HCT116 (cell line): Measurements from ENCODE around the gene TENT4A. TPM values are rescaled to one million over a fixed set of nuclear protein-coding genes. Genes with fewer than 3 reads are reported as not detected.

Experiments
- ATAC-seq: fragments of 200-7000 bp; cut with Tn5 transposase; 2 replicates; pipeline ENCODE4 v1.9.1; 2020; ENCODE audit warnings: mild to moderate bottlenecking, moderate library complexity
- BruUV-seq: library from RNA; stranded (reverse); fragments of 400-500 nt; replicated peaks from 2 replicates; lab custom pipeline; 2021; lab: Mats Ljungman, UMichigan
- CTCF ChIA-PET: fragments of 300-600 bp; sonication (Branson Sonifier 250); formaldehyde crosslinking; loops from one replicate; lab custom pipeline; 2021; ENCODE audit warnings: antibody characterized with exemption; lab: Charles Lee
- POLR2A ChIA-PET: fragments of 300-600, 350-600 bp; sonication (Branson Sonifier 250); formaldehyde crosslinking; loops from one replicate; lab custom pipeline; 2021; ENCODE audit warnings: antibody characterized with exemption; lab: Charles Lee
- RAD21 ChIA-PET, 2 experiments: fragments of 300-600 bp; sonication (Branson Sonifier 250); formaldehyde crosslinking; loops; one replicate each; lab custom pipeline; 2023; ENCODE audit warnings: low total read pairs in 2 of 2; ENCODE audit not compliant: uncharacterized antibody in 2 of 2, unreplicated experiment in 2 of 2, low non-redundant PET in 1 of 2; lab: Charles Lee
- DNase-seq: peaks from one replicate; pipeline ENCODE4 v3.0.0-alpha.2; 2010; ENCODE audit warnings: low read depth, low spot score
- H2AFZ ChIP-seq: fragments of 200-600 bp; shearing (Covaris generic), sonication (generic); 2 replicates; pipeline ENCODE4 v1.6.1; 2017; ENCODE audit warnings: low read depth, mixed run types, mixed read lengths, antibody characterized with exemption, low read length; ENCODE audit not compliant: poor library complexity, severe bottlenecking
- H3K27ac ChIP-seq: 2 replicates; pipeline ENCODE4 v1.5.1; 2012; ENCODE audit warnings: low read depth, low read length
- H3K27me3 ChIP-seq: fragments of 200-600 bp; sonication (generic); 2 replicates; pipeline ENCODE4 v1.6.1; 2016; ENCODE audit warnings: mixed run types, low read length, mixed read lengths; ENCODE audit not compliant: insufficient read depth
- H3K36me3 ChIP-seq, 2 experiments: fragments of 200-500 bp in 1 of 2; fragments of 200-600 bp in 1 of 2; sonication (Bioruptor generic) in 1 of 2; sonication (generic) in 1 of 2; 2 replicates each; pipeline versions ENCODE4 v1.5.1 to v1.6.1; 2014 to 2016; ENCODE audit warnings: low read length in 2 of 2, inconsistent platforms in 1 of 2, mixed read lengths in 1 of 2, mixed run types in 1 of 2; ENCODE audit not compliant: insufficient read depth in 2 of 2, control insufficient read depth in 1 of 2
- H3K4me1 ChIP-seq, 2 experiments: fragments of 200-600 bp in 1 of 2; sonication (generic) in 1 of 2; 2 replicates each; pipeline versions ENCODE4 v1.5.1 to v1.6.1; 2012 to 2017; ENCODE audit warnings: low read length in 2 of 2, inconsistent platforms in 1 of 2, mild to moderate bottlenecking in 1 of 2, mixed read lengths in 1 of 2, mixed run types in 1 of 2, moderate library complexity in 1 of 2; ENCODE audit not compliant: insufficient read depth in 2 of 2, control insufficient read depth in 1 of 2
- H3K4me2 ChIP-seq: fragments of 200-600 bp; sonication (generic); 2 replicates; pipeline ENCODE4 v1.6.1; 2017; ENCODE audit warnings: mixed run types, low read length, mixed read lengths
- H3K4me3 ChIP-seq, 2 experiments: fragments of 200-600 bp in 1 of 2; sonication (generic) in 1 of 2; replicated peaks in 1 of 2; 2 replicates each; pipeline ENCODE4 v1.5.1; 2011 to 2016; ENCODE audit warnings: low read length in 2 of 2, control low read depth in 1 of 2, low read depth in 1 of 2, mild to moderate bottlenecking in 1 of 2, mixed read lengths in 1 of 2, mixed run types in 1 of 2
- H3K79me2 ChIP-seq: fragments of 200-600 bp; sonication (generic); 2 replicates; pipeline ENCODE4 v1.6.1; 2017; ENCODE audit warnings: mild to moderate bottlenecking, mixed run types, low read length, moderate library complexity, mixed read lengths; ENCODE audit not compliant: insufficient read depth
- H3K9ac ChIP-seq: fragments of 200-600 bp; sonication (generic); 2 replicates; pipeline ENCODE4 v1.6.1; 2016; ENCODE audit warnings: low read length, mixed read lengths
- H3K9me2 ChIP-seq: fragments of 200-600 bp; sonication (generic), shearing (Covaris generic); 2 replicates; pipeline ENCODE4 v1.6.1; 2017; ENCODE audit warnings: mixed run types, mild to moderate bottlenecking, moderate library complexity; ENCODE audit not compliant: insufficient read depth
- H3K9me3 ChIP-seq, 2 experiments: fragments of 200-500 bp in 1 of 2; fragments of 200-600 bp in 1 of 2; sonication (Bioruptor generic) in 1 of 2; sonication (generic) in 1 of 2; 2 replicates each; pipeline ENCODE4 v1.6.1; 2014 to 2017; ENCODE audit warnings: low read length in 2 of 2, mixed read lengths in 2 of 2, inconsistent platforms in 1 of 2, low read depth in 1 of 2, mild to moderate bottlenecking in 1 of 2, mixed run types in 1 of 2, moderate library complexity in 1 of 2; ENCODE audit not compliant: control insufficient read depth in 1 of 2, insufficient read depth in 1 of 2
- H4K20me1 ChIP-seq: fragments of 200-600 bp; sonication (generic), shearing (Covaris generic); 2 replicates; pipeline ENCODE4 v1.6.1; 2017; ENCODE audit warnings: mixed run types, mild to moderate bottlenecking, moderate library complexity; ENCODE audit not compliant: insufficient read depth
- EZH2 ChIP-seq: fragments of 200-600 bp; sonication (generic); IDR thresholded peaks from 2 replicates; pipeline ENCODE4 v1.6.1; 2017; ENCODE audit warnings: antibody characterized with exemption, mixed run types
- EZH2phosphoT487 ChIP-seq: fragments of 200-600 bp; IDR thresholded peaks from 2 replicates; pipeline ENCODE4 v1.6.1; 2018; ENCODE audit warnings: antibody characterized with exemption, borderline replicate concordance
- JUND ChIP-seq: IDR thresholded peaks from 2 replicates; pipeline ENCODE4 v1.6.1; 2012
- POLR2A ChIP-seq: IDR thresholded peaks from 2 replicates; pipeline ENCODE4 v1.7.0; 2011; ENCODE audit warnings: borderline replicate concordance; ENCODE audit not compliant: insufficient read depth, insufficient read length; ENCODE audit errors: extremely low read depth
- POLR2AphosphoS5 ChIP-seq: IDR thresholded peaks from 2 replicates; pipeline ENCODE4 v1.6.1; 2011; ENCODE audit warnings: mild to moderate bottlenecking, low read depth, low read length, moderate library complexity
- TCF7L2 ChIP-seq: IDR thresholded peaks from 2 replicates; pipeline ENCODE4 v1.7.0; 2011; ENCODE audit warnings: borderline replicate concordance, inconsistent platforms; ENCODE audit not compliant: insufficient read depth, insufficient read length; ENCODE audit errors: extremely low read depth
- intact Hi-C: fragments of 100-400 bp; cut with micrococcal nuclease; formaldehyde crosslinking; loops from 2 replicates; pipeline ENCODE4 v1.10.0; 2022
- total RNA-seq: library from RNA; stranded (reverse); gene quantifications from one replicate; pipeline ENCODE4 v1.2.1, GENCODE V29; 2021; ENCODE audit not compliant: unreplicated experiment
- TF ChIP-seq, protein P1 (sequence below): IDR thresholded peaks from 2 replicates; pipeline ENCODE4 v1.6.1; 2012; ENCODE audit warnings: low read depth
- TF ChIP-seq, protein P2 (sequence below): IDR thresholded peaks from 2 replicates; pipeline ENCODE4 v1.6.1; 2011; ENCODE audit warnings: mild to moderate bottlenecking, low read length, moderate library complexity; ENCODE audit not compliant: insufficient replicate concordance; ENCODE audit errors: extremely low read depth

Gene TENT4A
- total RNA-seq, 1 experiment from 2014 or later = 39.8 TPM

DNA sequence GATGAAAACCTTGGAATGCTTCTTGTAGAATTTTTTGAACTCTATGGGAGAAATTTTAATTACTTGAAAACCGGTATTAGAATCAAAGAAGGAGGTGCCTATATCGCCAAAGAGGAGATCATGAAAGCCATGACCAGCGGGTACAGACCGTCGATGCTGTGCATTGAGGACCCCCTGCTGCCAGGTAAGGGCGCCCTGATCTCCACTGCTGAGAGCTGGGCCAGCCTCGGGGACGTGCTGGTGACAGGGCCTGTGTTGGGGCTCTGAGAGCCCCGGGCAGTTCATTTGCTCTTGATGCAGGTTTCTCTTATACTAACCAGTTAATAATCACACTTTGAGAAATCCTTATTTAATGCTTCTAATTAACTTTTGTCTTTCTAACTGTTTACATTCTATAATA is 33.0 kb downstream of the TENT4A start:
- Histone ChIP-seq H3K9me2 (no peaks in the 10 kb centered on the region), H3K9ac (no peak overlapping the region), H3K27ac (no peak overlapping the region), H3K4me3 (no peak overlapping the region), H3K27me3 (no peaks in the 10 kb centered on the region), H3K9me3 (no peaks in the 10 kb centered on the region), H4K20me1 (peaks cover 15% of the 10 kb centered on the region), H3K79me2 (peaks cover 78% of the 10 kb centered on the region), H2AFZ (no peak overlapping the region), H3K4me1 (no peaks in the 10 kb centered on the region), H3K4me2 (no peak overlapping the region), H3K36me3 (peaks cover 62 to 66% of the 10 kb centered on the region in 2 experiments)
- ChIA-PET CTCF (interaction anchor here (0.8 kb wide), 1 partner anchor 1008 kb away, joined by 3 read pairs; no protein-coding TSS in a partner anchor), RAD21 (no interaction called here), POLR2A (no interaction called here)
- TF ChIP-seq JUND = no peak
- TF ChIP-seq POLR2A = no peak
- BruUV-seq = no TSS peak
- intact Hi-C loops = loop anchor here (10.0 kb wide), 1 partner anchor 371 kb away; the partner anchor contains the start of gene MED10
- no peak for ATAC-seq
- DNase-seq = no peak

DNA sequence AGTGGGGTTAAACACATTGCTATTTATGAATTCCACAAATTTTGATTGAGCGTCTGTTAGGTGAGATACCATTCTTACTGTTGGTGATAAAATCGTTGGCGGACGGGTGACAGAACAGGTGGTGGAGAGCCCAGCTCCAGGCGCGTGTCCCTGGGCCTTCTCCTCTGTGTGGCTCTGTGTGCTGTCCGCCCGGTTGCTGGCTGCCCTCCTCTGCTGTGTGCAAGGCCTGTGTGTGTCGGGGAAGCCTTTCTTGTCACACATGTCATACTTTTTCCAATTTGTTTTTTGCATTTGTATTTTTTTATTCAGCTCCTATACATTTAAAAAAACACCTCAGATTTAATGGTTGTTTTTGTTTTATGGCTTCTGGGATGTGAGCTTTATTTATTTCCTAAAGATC is 33.9 kb downstream of the TENT4A start:
- DNase-seq (no peak), ATAC-seq (no peak)
- intact Hi-C loops = loop anchor here (10.0 kb wide), 1 partner anchor 372 kb away; the partner anchor contains the start of gene MED10
- TF ChIP-seq EZH2phosphoT487 (no peak), TCF7L2 (no peak), EZH2 (no peak), POLR2AphosphoS5 (no peak), POLR2A (no peak)
- TF ChIP-seq, protein P1, sequence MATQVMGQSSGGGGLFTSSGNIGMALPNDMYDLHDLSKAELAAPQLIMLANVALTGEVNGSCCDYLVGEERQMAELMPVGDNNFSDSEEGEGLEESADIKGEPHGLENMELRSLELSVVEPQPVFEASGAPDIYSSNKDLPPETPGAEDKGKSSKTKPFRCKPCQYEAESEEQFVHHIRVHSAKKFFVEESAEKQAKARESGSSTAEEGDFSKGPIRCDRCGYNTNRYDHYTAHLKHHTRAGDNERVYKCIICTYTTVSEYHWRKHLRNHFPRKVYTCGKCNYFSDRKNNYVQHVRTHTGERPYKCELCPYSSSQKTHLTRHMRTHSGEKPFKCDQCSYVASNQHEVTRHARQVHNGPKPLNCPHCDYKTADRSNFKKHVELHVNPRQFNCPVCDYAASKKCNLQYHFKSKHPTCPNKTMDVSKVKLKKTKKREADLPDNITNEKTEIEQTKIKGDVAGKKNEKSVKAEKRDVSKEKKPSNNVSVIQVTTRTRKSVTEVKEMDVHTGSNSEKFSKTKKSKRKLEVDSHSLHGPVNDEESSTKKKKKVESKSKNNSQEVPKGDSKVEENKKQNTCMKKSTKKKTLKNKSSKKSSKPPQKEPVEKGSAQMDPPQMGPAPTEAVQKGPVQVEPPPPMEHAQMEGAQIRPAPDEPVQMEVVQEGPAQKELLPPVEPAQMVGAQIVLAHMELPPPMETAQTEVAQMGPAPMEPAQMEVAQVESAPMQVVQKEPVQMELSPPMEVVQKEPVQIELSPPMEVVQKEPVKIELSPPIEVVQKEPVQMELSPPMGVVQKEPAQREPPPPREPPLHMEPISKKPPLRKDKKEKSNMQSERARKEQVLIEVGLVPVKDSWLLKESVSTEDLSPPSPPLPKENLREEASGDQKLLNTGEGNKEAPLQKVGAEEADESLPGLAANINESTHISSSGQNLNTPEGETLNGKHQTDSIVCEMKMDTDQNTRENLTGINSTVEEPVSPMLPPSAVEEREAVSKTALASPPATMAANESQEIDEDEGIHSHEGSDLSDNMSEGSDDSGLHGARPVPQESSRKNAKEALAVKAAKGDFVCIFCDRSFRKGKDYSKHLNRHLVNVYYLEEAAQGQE = no peak
- TF ChIP-seq, protein P2, sequence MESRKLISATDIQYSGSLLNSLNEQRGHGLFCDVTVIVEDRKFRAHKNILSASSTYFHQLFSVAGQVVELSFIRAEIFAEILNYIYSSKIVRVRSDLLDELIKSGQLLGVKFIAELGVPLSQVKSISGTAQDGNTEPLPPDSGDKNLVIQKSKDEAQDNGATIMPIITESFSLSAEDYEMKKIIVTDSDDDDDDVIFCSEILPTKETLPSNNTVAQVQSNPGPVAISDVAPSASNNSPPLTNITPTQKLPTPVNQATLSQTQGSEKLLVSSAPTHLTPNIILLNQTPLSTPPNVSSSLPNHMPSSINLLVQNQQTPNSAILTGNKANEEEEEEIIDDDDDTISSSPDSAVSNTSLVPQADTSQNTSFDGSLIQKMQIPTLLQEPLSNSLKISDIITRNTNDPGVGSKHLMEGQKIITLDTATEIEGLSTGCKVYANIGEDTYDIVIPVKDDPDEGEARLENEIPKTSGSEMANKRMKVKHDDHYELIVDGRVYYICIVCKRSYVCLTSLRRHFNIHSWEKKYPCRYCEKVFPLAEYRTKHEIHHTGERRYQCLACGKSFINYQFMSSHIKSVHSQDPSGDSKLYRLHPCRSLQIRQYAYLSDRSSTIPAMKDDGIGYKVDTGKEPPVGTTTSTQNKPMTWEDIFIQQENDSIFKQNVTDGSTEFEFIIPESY = no peak
- H4K20me1 ChIP-seq = peaks cover 15% of the 10 kb centered on the region
- BruUV-seq = no TSS peak
- H3K79me2 ChIP-seq = peaks cover 75% of the 10 kb centered on the region
- peaks cover 70 to 73% of the 10 kb centered on the region in 2 experiments for H3K36me3 ChIP-seq
- ChIA-PET CTCF (no interaction called here), POLR2A (no interaction called here), RAD21 (no interaction called here)
- H3K9me2 ChIP-seq = no peaks in the 10 kb centered on the region
- no peaks in the 10 kb centered on the region for H3K9me3 ChIP-seq
- H3K27ac ChIP-seq = no peak overlapping the region
- H2AFZ ChIP-seq = no peak overlapping the region
- no peak overlapping the region for H3K4me3 ChIP-seq
- H3K4me1 ChIP-seq = no peaks in the 10 kb centered on the region
- H3K9ac ChIP-seq = no peak overlapping the region
- H3K27me3 ChIP-seq = no peaks in the 10 kb centered on the region
- H3K4me2 ChIP-seq = no peak overlapping the region
